Measurements from ENCODE around the gene SPATA31C1. TPM values are rescaled to one million over a fixed set of nuclear protein-coding genes. Genes with fewer than 3 reads are reported as not detected.

Gene SPATA31C1
- total and polyA plus RNA-seq, 2 of the 8 experiments (the other 6 are each of a cell fraction or from before 2014, with no cell fraction given) = 0.15 TPM; not detected in 1

DNA sequence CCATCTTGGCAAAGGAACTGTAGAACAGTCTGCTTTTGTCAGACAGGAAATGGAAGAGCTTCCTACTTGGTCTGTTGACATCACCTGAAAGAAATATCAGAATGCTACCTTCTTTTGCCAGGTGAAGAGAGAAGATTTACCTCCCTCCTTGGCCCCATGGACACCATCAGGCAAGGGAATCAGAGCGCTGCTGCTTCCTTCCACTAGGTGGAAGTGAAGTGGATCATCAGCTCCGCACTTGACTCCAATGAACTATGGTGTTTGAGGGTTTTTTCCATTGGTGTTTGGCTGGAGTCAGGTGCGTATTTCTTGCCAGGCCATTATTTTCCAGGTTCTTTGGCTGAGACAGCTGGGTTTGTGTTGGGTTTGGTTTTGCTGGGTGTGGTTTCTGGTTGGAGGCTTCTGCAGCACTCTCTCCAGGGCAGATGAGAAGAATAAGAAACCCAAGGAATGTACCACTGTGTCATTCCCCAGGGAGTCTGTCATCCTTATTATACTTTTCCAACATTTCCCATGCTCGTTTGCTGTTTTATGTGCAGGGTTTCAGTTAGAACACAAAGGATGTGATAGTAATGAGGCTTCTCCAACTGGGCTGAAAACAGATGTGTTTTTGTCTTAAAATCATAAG lies 22.6 kb upstream of the SPATA31C1 start (continued):
- TF ChIP-seq RNF2 (IDR thresholded peaks at IDR 0.05; ENCODE audit: borderline replicate concordance, low read depth, low read length, missing control alignments, poor library complexity, severe bottlenecking) = no peak
- TF ChIP-seq TCF12 (IDR thresholded peaks at IDR 0.05; ENCODE audit: low read depth, low read length) = no peak
- TF ChIP-seq HDAC6 (IDR thresholded peaks at IDR 0.05; ENCODE audit: low read depth, low read length) = no peak
- TF ChIP-seq, protein P1, sequence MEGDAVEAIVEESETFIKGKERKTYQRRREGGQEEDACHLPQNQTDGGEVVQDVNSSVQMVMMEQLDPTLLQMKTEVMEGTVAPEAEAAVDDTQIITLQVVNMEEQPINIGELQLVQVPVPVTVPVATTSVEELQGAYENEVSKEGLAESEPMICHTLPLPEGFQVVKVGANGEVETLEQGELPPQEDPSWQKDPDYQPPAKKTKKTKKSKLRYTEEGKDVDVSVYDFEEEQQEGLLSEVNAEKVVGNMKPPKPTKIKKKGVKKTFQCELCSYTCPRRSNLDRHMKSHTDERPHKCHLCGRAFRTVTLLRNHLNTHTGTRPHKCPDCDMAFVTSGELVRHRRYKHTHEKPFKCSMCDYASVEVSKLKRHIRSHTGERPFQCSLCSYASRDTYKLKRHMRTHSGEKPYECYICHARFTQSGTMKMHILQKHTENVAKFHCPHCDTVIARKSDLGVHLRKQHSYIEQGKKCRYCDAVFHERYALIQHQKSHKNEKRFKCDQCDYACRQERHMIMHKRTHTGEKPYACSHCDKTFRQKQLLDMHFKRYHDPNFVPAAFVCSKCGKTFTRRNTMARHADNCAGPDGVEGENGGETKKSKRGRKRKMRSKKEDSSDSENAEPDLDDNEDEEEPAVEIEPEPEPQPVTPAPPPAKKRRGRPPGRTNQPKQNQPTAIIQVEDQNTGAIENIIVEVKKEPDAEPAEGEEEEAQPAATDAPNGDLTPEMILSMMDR (IDR thresholded peaks at IDR 0.05; ENCODE audit: control extremely low read depth in 1 of 3, insufficient read depth in 1 of 3, low read depth in 1 of 3, low read length in 3 of 3) = peak; percentile 49 to 67 (median 54)
- TF ChIP-seq CEBPB (IDR thresholded peaks at IDR 0.05; ENCODE audit: low read depth, low read length) = no peak
- no peak for TF ChIP-seq POLR2AphosphoS5 (IDR thresholded peaks at IDR 0.05; ENCODE audit: low read depth, low read length)
